ENCODE results near the gene CST3.
"Not testable (repeated sequence)": the region's sequence is repeated elsewhere in the genome, so short reads cannot be mapped to it uniquely, and the experiment has no call there.

CST3 gene

GRCh38 chr20:23629017-23629541, 8.7 kb downstream of the CST3 start:
- no peak for DNase-seq (ENCODE audit: low read depth in 4 of 4, low spot score in 1 of 4)

GRCh38 chr20:23628402-23629016, 9.2 kb downstream of the CST3 start:
- DNase-seq (ENCODE audit: low read depth in 4 of 4, low spot score in 1 of 4) = no peak

- no peak for DNase-seq (ENCODE audit: low read depth in 4 of 4, low spot score in 1 of 4)
Measured at GRCh38 chr20:23627501-23627900, 10.3 kb downstream of the CST3 start.

GRCh38 chr20:23626040-23626620, 11.6 kb downstream of the CST3 start:
- no peak for DNase-seq (ENCODE audit: low read depth in 4 of 4, low spot score in 1 of 4)

GRCh38 chr20:23625236-23625964, 12.4 kb downstream of the CST3 start:
- no peak for DNase-seq (ENCODE audit: low read depth in 4 of 4, low spot score in 1 of 4)

GRCh38 chr20:23624324-23624691, 13.4 kb downstream of the CST3 start:
- no peak for DNase-seq (ENCODE audit: low read depth in 4 of 4, low spot score in 1 of 4)

- DNase-seq (ENCODE audit: low read depth in 4 of 4, low spot score in 1 of 4) = no peak
Measured at GRCh38 chr20:23623666-23624323, 14.0 kb downstream of the CST3 start.

- no peak for DNase-seq (ENCODE audit: low read depth in 4 of 4, low spot score in 1 of 4)
Measured at GRCh38 chr20:23622839-23623343, 14.9 kb downstream of the CST3 start.

GRCh38 chr20:23622401-23622800, 15.4 kb downstream of the CST3 start:
- not testable (repeated sequence) for DNase-seq (ENCODE audit: low read depth in 4 of 4, low spot score in 1 of 4)

GRCh38 chr20:23620670-23621386, 16.9 kb downstream of the CST3 start:
- not testable (repeated sequence) for DNase-seq (ENCODE audit: low read depth in 4 of 4, low spot score in 1 of 4)

GRCh38 chr20:23614163-23614562, 23.6 kb downstream of the CST3 start:
- no peak for DNase-seq (ENCODE audit: low read depth in 4 of 4, low spot score in 1 of 4)

- DNase-seq (ENCODE audit: low read depth in 4 of 4, low spot score in 1 of 4) = no peak
Measured at GRCh38 chr20:23613676-23614075, 24.1 kb downstream of the CST3 start.

GRCh38 chr20:23612396-23612795, 25.4 kb downstream of the CST3 start:
- DNase-seq (ENCODE audit: low read depth in 4 of 4, low spot score in 1 of 4) = no peak

- no peak for DNase-seq (ENCODE audit: low read depth in 4 of 4, low spot score in 1 of 4)
Measured at GRCh38 chr20:23609486-23610109, 28.2 kb downstream of the CST3 start.

GRCh38 chr20:23608251-23608846, 29.4 kb downstream of the CST3 start:
- no peak for DNase-seq (ENCODE audit: low read depth in 4 of 4, low spot score in 1 of 4)

GRCh38 chr20:23607497-23608245, 30.1 kb downstream of the CST3 start:
- DNase-seq (ENCODE audit: low read depth in 4 of 4, low spot score in 1 of 4) = no peak

- peak; percentile 23 to 60 (median 46) for DNase-seq (ENCODE audit: low read depth in 4 of 4, low spot score in 1 of 4)
Measured at GRCh38 chr20:23606652-23607049, 31.1 kb downstream of the CST3 start.

- no peak for DNase-seq (ENCODE audit: low read depth in 4 of 4, low spot score in 1 of 4)
Measured at GRCh38 chr20:23605867-23606651, 31.7 kb downstream of the CST3 start, which contains the start of gene CST9. TSS of gene CST9 (minus strand) at chr20:23605917. CDS start at chr20:23605864, 53 bp downstream.

Data from stimulated activated CD4-positive, alpha-beta T cell treated with anti-CD3 and anti-CD28 coated beads, Interleukin-1b, Interleukin-23, amount 100 ng/mL, for 24 hours (primary cell).